ENCODE data around the gene BEND6.

BEND6 gene

DNA sequence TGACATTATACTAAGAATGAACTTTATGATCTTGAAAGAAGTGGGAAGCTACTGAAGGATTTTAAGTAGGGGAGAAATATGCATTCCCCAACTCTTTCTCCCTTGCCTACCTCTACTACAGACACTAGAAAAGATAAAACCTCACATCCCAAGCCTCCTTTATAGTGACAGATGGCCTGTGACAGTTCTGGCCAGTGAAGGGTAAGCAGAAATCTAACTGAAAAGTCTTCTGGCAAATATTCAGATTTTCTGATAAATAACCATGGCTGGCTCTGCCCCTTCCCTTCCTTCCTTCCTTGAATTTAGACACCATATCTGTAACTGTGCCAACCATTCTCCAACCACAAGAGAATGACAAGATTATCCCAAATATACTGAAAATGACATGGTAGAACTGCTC, 10.2 kb upstream of the BEND6 start:
- DNase-seq: no peak

DNA sequence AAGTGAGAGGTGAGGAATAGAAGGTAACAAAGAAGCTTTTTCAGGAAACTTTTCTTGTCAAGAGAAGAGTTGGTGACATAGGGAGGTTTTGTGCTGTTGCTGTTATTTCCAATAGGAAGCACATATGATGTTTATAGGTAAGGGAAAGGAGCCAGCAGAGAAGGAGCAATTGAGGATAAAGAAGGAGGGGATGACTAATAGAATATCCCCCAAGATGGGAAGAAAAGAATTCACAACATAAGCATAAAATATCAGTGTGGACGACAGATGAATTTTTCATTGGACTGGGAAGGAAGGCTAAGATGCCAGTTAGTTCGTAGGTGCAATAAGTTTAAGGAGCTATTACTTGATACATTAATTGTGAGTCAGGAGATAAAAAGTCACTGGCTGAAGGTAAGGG, 8.5 kb upstream of the BEND6 start:
- no peak for DNase-seq

DNA sequence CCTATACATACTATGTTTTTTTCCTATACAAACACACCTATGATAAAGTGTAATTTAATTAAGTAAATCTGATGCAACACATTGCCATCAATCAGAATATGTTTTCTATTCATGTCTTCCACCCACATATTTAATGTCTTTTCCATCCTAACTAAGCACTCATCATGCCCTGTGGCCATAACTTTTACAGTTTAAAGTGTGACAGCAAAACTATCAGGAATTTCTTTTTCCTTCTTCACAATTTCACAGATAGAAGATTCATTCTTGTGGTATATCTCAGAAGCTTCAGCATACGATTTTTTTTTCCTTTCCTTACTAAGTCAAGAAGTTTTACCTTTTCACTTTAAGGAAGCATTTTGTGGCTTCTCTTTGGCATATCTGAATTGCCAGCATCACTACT, 7.0 kb upstream of the BEND6 start:
- DNase-seq: no peak

DNA sequence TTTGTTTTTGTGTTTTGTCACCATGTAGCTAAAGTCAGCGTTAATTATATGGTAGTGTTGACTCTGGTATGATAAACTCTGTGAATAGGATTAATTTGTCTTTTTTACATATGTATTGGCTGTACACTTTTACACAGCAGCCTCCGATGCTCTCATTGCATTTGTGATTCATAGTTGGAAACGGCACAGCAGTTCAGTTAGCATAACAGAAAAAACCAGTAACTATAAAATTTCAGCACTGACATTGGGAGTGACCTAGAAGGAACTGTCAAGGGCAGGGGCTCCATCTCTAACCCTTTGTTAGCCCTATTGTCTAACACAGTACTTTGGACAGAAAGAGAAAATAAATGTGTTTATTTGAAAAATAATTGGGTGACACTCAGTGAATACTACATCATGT, 5.6 kb upstream of the BEND6 start:
- DNase-seq: no peak

DNA sequence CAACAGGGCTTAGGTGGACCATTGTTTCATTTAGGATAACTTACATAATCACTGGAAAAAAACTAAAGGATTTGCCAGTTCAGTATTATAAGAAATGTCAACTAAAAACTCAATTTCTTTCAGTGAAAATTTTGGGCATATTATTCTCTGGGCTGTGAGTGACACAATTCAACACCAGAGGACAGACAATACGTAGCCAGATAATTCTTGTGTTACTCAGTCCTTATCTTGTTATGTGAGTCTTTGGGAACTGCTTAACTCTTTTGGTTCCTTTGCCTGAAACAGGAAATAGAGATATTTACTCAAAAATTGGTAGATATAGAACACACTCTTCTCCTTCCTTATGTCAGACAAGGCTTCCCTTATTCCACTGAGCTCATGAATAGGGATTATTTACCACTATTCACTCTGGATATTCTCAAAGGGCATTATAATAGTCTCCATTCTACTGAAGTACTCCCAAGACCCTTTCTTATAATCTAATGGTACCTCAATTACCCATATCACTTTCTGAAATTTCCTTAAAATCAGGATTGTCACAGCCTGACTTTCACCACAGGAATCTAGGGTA, 4.9 kb upstream of the BEND6 start:
- DNase-seq: no peak

DNA sequence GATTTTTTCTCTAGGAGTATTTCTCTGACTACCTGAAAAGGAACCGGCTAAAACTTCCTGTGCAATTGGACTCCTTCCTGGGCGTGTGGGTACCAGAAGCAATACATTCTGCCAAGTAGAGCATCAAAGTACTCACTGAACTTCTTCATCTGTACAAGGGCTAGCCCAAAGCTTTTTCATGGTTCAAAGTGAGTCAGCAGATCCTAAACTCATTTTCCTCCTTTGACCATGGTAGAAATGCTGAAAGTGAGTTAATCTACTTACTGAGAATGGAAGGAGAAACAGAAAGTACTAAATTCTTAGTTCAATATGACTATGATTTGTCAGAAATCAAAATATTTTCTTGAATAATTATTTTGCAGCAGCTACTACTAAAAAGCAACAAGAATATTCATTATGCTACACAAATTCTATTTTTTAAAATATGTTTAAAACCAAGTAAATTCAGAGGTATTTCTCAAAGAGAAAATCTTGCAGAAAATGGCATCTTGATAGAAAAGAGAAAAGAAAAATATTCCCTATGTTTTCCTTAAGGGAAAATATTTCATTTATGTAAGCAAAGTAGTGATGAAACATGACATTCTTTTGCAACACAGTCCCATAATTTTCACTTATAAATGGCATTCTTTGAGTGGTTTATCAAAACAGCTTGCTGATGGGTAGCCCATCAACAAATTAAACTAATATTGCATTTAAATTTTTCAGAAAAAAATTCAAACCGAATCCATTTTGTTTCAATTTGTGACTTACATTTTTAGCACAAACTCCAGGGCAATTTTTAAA, 3.7 kb upstream of the BEND6 start:
- DNase-seq: no peak

DNA sequence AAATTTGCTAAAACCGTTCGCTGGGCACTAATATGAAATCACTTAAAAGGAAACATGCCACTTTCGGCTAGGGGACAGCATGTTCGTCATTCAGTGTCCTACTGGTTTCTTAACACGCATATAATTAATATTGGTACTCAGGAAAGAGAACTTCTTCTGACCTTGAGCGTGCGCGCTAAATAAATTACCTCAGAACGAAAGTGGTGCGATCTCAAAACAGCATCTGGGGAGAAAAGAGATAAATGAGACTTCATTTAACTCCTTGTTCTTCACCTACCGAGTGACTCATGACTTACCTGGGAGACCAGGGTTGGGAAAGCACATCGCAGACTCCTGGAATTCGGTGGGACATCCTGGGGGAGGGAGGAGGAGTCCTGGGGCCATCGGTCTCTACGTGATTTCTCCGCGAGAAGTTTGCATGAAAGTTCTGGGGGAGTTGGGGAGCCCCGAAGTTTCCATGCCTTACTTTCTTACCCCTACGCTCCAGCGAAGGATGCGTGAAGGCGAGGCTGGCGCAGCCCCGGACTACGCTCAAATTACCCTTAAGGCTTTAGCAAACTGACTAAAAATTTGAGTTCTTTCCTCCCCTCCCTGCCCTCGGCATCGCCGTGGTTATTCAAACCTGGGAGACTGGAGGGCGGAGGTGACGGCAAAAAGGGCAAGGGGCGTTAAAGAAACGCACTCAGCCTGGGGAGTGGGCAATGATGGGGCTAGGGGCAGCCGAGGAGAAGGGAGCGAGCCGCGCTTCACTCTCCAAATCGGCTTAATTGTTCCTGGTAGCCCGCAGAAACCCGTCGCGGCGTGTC, 1.1 kb upstream of the BEND6 start:
- DNase-seq: no peak

DNA sequence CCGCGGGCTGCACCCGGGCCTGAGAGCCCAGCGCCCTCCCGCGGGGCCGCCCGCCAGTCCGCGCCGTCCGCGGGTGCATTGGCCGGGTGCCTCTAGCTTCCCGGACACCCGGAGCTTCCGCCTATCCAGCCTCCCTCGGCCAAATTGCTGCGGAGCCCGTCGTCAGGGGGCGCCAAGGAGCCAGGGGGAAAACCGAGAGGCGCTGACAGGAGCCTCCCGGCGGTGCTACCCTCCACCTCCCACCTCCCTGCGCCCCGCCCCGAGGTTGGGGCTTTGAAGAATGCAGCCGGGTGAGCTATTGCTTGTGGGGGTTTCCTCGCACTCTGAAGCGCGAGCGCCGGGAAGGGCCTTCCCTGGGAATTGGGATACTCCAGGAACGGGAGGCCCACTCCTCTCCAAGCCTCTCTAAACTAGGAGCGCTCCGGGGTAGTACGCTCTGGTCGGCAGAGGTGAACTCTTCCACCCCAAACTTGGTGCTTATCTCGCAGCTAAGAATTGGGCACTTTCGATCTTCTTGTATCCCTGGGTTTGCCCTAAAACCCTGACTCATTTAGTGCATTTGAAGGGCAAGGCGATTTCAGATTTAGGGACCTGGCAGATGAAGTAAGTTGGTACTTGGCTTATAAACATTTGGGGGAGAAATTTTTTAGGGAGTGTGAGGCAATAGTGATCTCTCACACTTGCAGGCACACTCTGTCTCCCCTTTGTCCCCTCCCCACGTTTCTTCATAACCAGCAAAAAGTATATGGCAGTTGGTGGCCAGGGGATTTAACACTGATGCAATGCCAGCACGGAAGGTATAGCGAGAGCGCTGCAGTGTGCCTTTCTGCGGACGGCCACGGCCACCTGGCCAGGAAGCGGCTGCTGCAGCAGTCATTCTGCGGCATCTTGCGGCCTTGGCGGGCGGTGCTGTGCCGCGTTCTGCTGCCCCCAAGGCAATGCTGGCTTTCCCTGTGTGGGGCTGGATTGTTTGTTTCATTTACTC, 556 bp downstream of the BEND6 start:
- DNase-seq: no peak

DNA sequence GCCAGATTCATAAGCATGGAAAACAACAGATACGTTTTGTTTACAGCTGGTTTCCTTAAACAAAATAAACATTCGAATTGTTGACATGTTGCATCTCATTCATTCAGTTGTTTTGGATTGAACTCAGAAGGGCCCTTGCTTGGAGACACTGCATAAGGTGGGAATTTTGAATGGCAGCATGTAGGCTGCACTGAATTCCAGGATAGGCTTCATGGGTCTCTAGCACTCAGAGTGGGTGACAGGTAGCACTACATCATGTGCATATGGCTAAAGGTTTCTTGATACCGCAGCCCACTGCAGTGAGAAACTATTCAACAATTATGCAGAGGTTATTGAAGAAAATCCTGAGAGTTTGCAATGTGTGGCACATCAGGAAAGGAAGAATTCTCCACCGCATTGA, 1.6 kb downstream of the BEND6 start:
- no peak for DNase-seq

DNA sequence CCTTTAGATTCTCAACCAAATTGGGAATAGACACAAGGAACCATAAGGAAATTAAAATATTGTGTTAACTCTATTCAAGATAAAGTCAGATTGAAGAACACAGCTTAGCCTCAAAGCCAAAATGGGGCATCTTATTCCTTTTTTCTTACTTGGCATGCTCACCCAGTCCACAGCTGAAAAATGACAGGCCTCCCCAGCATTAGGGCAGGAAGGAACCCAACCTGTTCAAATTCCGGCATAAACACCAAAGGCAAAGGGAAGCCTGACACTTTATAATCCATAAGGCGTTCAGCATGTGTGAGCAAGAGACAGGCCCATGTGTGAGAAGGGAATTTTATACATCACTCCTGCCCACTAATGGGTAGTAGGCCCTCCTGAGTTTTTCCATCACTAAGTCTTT, 2.9 kb downstream of the BEND6 start:
- no peak for DNase-seq

DNA sequence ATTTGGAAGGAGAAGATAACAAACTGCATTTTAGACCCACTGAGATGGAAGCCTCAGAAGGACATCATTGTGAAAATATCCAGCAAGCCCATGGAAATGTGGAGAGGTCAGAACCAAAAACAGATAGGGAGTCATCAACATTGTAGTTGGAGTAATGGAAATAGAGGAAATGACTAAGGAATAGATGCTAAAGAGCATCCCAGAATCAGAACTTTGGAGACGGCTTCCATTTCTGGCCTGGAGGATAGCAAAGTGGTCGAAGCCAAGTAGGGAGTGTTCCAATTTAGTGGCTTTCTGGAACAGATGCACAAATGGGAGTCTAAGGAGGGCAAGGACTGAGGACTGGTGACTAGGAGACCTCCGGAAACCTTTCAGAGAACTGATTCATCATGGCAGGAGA, 3.6 kb downstream of the BEND6 start:
- no peak for DNase-seq

DNA sequence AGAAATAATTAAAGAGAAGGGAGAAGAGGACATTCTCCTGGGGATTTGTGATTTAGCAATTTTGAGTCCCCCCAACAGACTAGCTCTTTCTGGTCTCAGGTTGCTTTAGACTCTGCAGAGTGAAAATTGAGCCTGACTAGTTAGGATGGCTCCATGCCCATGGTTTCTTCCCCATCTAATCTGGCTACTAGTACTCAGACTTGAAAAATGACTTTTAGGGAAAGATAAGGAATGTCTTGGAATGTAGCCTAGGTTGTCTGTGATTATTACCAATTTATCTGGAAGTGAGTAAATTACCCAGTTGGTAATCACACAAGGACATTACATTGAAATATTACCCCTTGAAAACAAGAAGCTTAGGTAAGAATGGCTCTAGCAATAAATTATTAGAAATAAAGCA, 4.2 kb downstream of the BEND6 start:
- no peak for DNase-seq

DNA sequence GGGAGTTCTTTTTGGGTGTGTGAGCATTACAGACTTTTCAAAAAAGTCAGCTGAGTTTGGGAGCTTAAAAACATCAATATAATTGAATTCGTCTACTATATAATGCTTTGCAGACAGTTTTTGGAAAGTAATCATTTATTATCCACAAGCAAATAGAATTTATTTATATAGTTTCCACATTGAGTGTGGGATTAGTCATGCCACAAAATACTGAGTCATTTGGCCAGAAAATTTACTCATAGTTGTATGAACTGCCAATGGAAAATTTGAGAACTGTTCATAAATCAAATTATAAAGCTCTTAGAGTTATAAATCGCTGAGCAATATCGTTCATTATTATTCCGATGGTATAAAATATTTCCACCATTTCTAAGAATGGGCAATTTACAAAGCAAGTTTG, 5.0 kb downstream of the BEND6 start:
- no peak for DNase-seq

DNA sequence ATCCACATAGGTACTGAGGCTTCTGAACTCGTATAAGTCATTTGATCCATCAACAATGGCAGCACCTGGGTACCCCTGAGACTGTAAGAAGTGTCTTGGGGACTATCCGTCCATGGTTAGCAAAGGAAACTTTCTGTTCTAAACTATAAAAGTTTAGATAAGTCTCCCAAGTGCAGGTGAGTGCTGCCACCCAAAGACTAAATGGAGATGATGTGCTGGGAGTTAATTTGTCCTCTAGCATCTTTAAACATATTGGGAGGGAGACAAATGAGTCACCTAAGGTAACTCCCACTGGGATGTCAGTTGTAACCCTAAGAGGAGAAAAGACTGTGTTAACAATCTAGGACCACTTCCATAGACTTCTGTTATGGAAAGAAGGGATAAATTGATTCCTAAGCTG, 6.2 kb downstream of the BEND6 start:
- no peak for DNase-seq

DNA sequence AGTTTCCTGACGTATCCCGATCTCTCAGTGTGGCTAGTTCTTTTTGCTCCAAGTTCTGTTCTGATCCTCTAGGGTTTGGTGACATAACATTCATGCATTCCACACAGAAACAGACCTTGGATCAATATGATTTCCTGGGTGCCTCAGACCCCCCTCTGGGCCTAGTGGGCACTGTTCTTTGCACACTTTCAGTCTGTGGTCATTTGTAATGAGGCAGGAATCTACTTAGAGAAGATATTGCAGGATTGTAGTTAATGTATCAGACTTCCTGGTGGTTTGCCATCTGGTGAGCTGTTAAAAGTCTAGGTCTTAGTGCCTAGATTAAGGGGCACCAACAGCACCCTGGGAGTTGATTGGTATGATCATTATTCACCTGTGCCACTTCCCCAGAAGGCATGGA, 7.5 kb downstream of the BEND6 start:
- no peak for DNase-seq

DNA sequence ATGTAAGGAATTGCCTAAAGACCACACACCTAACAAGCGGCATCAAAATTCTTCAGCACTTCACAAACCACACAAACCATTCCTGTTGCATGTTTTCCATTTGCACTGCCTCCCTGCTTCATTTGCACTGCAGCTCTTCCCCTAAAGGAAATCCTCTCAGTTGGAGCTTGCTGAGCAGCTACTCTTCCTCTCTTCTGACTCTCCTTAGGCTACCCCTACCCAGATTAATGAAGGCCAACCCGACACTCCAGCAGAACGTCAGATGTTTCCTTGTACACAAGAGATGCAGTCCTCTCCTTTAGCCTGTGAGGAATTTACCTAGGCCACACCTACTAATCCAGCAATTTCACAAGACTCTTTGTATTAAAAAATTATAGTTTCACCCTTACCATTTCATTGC, 8.1 kb downstream of the BEND6 start:
- DNase-seq: no peak

DNA sequence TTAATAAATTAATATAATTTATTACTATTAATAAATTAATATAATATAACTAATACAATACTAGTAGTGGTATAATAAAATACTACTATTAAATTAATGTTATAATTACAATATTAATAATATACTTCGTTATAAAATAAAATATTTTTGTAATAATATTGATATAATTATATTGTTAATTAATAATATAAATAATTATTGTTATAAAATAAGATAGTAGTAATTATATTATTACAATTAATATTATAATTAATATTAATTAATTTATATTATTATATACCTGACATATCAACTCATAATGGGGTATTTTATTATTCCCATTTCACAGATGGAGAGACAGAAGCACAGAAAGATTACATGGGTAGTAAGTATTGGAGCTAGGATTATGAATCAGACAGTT, 8.9 kb downstream of the BEND6 start:
- no peak for DNase-seq

DNA sequence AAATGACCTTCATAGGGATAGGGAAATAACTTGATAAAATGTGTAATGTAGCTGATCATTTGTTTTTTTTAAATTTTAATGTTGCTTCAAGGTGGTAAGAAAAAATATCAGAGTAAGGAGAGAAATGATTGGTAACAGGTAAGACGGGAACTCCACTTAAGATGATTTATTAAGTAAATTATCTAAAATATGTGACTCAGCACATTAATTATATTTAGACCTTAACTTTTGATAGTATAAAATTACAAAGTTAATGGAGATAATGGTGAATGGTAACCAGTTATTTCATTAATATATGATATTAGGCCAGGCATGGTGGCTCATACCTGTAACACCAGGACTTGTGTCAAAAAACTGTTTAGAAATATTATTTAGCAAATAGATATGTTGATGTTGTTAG, 10.2 kb downstream of the BEND6 start:
- DNase-seq: no peak

DNA sequence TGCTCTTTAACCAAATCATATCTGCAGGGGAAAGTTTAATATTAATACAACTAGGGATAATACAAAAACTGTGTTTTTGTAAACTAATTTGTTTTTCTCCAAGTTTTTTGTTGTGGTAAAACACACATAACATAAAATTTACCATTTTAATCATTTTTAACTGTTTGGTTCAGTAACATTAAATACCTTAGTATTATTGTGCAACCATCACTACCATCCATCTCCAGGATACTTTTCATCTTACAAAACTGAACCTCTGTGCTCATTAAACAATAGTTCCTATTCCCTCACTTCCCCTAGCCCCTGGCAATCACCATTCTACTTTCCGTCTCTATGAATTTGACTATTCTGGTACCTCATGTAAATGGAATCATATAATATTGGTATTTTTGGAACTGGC, 15.9 kb downstream of the BEND6 start:
- no peak for DNase-seq

DNA sequence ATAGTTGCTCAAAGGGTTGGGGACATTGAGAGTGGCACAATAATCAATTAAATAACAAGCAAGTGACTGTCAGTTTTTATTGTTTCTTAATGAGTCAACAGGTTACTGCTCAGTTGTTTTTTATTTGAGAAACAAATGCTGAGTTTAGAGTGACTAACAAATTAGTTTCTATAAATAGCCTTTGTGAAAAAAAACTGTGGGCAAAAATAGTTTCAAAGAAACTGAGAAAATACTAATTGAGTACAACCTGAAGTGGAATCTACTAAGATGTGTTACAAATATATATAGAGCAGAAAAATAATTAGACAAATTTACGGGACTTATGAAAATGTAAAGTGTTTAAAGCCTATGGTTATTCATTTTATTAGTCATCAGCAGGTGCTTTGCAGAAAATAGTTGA, 22.3 kb downstream of the BEND6 start:
- DNase-seq: no peak

DNA sequence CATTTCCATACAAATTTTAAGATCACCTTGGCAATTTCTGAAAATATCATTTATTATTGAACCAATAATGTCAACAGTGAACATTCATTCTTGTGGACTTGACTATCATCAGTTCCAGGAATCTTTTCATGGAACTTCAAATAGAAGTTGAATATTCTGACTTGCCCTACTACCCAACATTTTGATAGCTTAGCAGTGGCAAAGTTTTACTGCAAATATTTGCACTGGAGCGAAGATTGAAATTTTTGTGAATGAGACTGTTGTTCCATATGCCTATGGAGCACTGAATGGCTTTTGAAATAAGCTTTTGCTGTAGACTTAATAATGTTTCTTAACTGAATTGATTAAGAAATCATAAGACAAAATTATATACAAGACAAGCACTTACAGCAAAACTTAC, 23.6 kb downstream of the BEND6 start:
- no peak for DNase-seq

DNA sequence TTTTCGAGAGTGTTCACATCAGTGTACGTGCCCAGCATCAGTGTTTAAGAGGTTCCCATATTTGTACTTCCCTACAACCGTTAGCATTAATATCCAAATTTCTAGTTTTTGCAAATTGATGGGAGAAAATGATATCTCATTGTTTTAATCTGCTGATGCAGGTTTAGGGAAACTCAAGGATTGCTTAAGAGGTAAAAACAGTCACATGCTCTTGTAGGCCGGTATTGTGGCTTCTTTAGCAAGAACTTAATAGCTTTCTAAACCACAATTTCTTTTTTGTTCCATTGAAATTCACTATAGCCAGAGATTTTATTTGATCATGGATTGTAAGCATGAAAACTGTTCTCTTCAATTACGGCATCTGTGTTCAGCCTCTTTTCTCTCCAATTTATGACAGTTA, 29.5 kb downstream of the BEND6 start:
- no peak for DNase-seq

DNA sequence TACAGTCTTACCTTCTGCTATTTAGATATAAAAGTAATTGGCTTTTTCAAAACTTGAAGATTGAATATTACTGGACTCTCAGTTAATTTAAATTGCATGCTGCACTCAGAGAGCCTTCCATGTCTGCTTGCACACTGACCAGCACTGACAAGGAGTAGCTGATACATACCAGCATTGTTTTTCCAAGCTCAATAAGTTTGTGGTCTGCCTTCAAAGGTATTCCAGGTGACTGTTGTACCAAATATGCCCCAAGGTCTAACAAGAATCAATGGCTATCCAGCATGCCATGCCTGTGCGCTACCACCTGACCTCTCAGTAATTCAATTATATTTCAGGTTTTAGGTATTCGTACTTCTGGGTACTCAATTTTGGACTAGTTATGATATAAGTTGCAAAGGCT, 30.0 kb downstream of the BEND6 start:
- no peak for DNase-seq

Data from NCI-H187 treated with DMSO at 0.1 percent for 48 hours (cell line).